ENCODE data around the gene EFNB2. TPM values are rescaled to one million over a fixed set of nuclear protein-coding genes. Genes with fewer than 3 reads are reported as not detected.

EFNB2 gene
- total RNA-seq, 1 donor from 2014 or later, result 26.4 TPM

- DNase-seq (ENCODE audit: low spot score), result no peak
Observed at GRCh38 chr13:106487129-106487528, 48.3 kb downstream of the EFNB2 start.

DNA sequence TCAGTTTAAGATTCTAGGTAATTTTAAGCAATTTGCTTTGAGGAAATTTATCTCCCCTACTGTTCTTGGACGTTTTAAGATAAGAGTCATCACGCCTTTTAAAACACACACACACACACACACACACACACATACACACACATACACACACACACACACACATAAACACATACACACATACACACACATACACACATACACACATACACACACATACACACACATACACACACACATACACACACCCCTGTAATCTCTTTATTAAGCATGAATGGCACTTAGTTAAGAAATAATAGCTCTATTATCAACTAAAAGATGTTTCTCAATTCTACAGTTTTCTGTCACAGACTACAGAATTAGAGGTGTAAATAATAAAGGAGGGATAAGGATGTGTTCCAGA, 49.2 kb downstream of the EFNB2 start:
- DNase-seq (ENCODE audit: low spot score), result no peak

DNA sequence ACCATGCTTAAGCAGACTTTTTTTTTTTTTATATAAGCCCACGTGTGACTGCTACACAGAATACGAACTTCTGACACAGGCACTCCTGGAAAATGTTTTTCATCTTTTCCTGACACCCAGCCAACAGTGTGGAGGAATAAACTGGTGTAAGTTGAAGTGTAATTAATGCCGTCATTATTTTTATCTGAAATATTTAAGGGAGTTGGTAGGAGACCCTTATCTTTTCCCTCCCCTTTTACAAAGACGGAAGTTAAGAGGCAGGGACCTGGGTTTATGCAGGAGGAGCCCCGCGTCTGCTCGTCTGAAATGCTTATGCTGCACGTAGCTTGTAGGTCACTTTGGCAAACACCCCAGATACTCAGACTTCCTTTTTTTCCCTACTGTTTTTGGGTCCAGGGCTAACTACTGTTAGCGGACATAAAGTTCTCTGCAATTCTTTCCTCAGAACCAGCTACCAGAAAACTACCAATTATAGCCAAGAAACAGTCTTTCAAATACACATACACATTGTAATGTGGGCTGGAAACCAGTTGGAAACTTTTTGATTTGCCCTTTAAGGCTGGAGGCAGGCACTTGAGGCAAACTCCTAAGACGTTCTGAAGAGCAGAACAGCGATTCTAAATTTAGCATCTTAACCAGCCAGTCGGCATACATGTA, 50.8 kb downstream of the EFNB2 start:
- no peak for DNase-seq (ENCODE audit: low spot score)

DNA sequence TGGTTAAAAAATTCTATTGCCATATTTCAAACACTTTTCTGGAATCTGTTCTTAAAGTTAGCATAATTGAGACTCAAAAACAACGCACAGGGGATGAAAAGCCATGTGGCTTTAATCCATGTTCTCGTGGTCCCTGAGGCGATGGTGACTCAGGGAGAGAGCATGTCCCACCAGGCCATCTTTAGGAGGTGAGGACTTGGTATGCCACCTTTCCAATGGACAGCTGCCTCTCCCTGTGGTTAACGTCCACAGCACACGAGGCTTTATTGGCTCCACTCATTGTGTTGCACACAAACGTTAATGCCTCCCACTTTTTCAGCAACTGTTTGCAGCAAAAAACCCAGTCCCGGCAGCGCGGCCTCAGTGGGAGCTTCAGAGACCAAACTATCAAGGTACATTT, 51.4 kb downstream of the EFNB2 start:
- DNase-seq (ENCODE audit: low spot score), result no peak

GRCh38 chr13:106481919-106482318, 53.5 kb downstream of the EFNB2 start:
- no peak for DNase-seq (ENCODE audit: low spot score)

- DNase-seq (ENCODE audit: low spot score), result no peak
Observed at GRCh38 chr13:106480351-106480910, 55.0 kb downstream of the EFNB2 start.

- DNase-seq (ENCODE audit: low spot score), result no peak
Observed at GRCh38 chr13:106479929-106480328, 55.5 kb downstream of the EFNB2 start.

DNA sequence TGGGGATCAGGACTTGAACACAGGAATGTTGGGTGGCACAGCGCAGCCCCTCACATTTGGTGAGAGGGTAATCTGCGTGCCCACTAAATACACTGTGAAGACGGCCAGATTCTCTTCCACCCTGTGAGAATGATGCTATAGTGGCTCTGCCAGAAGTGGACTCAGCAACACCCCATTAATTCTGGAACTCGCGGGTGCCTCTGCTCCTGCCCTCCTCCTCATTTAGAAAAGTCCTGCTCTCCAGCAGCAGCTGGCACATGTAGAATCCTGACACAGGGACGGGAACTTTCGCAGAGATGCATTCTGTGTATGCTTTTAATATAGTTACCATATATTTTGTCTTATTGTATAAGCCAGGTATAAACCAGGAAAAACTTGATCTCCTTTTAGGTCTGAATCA, 57.3 kb downstream of the EFNB2 start:
- no peak for DNase-seq (ENCODE audit: low spot score)

GRCh38 chr13:106477303-106477702, 58.2 kb downstream of the EFNB2 start:
- DNase-seq (ENCODE audit: low spot score), result no peak

- DNase-seq (ENCODE audit: low spot score), result no peak
Observed at GRCh38 chr13:106475852-106476251, 59.6 kb downstream of the EFNB2 start.

DNA sequence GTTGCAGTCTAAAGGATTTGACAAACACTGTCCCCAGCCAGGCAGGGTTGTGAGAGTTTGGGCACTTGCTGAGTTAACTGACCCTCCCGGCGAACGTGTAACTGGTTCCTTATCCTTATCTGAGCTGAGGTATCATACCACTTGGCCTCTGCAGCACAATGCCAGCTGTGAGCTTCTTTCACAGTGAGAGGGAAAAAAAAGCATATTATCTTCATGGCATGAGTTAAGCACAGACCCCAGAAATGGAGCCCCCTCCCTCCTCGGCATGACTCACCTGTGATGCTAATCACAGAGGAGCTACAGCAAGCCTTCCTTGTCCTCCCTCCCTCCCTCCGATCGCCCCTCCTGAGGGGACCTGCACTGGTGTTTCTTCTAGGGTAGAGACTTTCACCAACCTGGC, 60.5 kb downstream of the EFNB2 start:
- DNase-seq (ENCODE audit: low spot score), result no peak

- no peak for DNase-seq (ENCODE audit: low spot score)
Observed at GRCh38 chr13:106473154-106473553, 62.3 kb downstream of the EFNB2 start.

DNA sequence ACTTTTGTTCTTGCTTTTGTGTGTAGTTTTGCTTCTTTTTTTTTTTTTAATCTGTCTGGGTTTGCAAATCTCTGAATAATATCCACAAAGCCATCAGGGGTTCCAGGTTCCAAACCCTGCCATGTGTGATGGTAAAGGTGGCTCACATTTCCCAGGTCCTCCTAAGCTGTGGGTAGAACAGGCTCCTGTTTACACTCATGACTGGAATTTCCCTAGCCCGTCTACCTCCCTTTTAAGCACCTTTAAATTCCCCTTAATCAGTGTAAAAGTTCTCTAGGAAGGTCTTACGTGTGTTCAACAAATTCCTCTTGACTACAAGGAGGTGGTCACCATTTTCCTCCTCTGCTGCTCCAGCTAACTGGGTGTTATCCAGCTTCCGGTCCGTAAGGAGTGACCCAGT, 62.8 kb downstream of the EFNB2 start:
- no peak for DNase-seq (ENCODE audit: low spot score)

DNA sequence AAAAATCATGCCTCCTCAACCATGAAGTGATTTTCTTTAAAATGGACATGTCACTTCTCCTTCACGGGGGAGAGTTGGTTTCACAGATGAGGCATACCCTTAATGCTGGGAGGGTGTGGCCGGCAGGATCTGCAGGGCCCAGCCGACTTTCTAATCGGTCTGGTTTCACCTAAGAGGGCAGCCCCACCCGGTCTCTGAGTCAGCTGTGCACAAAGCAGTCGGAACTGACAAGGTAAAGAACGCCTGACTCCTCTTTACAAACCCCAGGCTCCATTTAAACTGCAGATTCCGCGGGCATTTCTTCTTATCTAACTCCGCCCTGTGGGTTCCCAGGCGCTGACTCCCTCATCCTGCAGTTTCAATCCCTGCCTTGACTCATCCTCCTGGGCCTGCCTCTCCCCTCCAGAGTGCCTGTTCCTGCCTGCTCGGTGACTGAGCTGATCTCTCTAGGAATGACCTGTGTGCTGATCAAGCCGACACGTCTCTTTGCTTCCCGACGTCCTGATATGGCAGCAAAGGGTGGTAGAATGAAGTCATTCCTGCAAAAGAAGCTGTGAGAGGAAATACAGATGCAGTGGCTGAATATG, 63.4 kb downstream of the EFNB2 start:
- peak; percentile 49 for DNase-seq (ENCODE audit: low spot score)

DNA sequence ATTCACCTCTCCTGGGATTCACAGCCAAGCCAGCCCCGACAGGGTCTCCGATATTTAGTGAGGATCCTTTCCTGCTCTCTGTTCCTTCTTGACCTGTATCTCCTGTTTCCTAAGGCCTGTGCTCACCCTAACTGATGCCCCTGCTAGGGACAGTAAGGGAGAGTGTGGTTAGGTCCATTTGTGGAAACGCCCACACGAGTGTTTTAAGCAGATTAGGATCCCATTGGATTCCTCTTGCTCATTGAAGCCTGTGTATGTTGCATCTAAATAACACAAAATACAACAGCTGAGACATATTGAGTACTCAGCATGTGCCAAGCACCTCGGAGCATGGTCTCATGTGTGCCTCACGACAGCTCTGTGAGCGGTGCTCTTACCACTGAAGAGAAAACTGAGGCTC, 64.9 kb downstream of the EFNB2 start:
- DNase-seq (ENCODE audit: low spot score), result no peak

GRCh38 chr13:106468744-106469590, 66.5 kb downstream of the EFNB2 start:
- no peak for DNase-seq (ENCODE audit: low spot score)

GRCh38 chr13:106468207-106468606, 67.3 kb downstream of the EFNB2 start:
- no peak for DNase-seq (ENCODE audit: low spot score)

DNA sequence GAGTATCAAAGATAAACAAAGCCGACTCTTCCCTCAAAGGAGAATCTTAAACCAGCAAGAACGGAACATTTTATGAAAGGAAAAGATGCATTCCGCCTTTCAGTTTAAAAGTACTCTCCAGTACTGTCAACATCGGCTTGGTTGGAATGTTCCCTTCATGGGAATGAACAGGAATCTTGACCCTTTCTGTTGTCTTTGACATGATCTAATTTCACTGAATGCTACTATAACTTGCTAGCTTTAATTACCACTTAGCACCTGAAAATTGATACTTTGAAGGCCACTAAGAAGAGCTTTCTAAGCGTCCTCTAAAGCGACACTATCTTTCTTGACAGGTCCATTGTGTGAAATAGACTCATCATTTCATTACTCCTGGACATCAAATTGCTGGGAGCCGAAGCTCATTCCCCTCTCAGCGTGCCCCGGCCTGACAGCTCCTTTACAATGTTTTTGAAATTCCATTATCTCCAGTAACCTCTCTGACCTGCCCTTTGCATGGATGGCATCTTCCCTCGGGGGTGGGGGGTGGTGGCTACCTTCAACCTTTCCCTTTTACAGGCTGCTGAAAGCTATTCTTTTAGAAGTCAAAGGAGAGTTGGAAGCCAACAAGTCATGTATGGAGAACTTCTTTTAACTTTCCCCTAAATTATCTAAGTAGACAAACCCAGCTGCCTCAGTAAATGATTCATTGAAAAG, 67.9 kb downstream of the EFNB2 start:
- DNase-seq (ENCODE audit: low spot score), result no peak

- DNase-seq (ENCODE audit: low spot score), result no peak
Observed at GRCh38 chr13:106466691-106467426, 68.6 kb downstream of the EFNB2 start.

DNA sequence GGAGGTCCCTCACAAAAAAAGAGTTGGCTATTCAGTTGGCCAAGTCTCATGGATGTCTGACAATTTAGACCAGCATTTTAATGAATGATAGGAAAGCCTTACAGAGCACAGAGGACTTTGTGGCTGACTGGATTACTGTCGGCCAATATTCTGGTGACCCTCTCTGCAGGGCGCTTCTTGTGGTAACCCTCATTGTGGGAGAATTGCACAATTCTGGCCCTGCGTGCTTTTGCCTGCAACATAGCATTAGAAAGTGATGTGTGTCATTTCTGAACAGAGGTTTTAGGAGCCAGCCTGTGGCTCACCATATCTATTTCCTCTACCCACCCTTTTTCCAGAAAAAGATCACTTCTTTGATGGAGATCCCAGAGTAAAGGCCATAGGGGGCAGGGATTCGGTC, 71.4 kb downstream of the EFNB2 start:
- no peak for DNase-seq (ENCODE audit: low spot score)

- DNase-seq (ENCODE audit: low spot score), result no peak
Observed at GRCh38 chr13:106462710-106463109, 72.8 kb downstream of the EFNB2 start.

Measured in ureter (tissue), 1 donor.